Body of pancreas (tissue), 4 donors: Measurements from ENCODE around the gene LTB.

Experiments
- CTCF ChIP-seq, 7 experiments: fragments of 450-650 bp in 4 of 7; fragments of 200-600 bp in 3 of 7; sonication (generic) in 3 of 7; IDR thresholded peaks; one replicate each; pipeline ENCODE4 v1.5.1; 2016 to 2019; ENCODE audit warnings: antibody characterized with exemption in 7 of 7
- POLR2A ChIP-seq, 3 donors: fragments of 450-650 bp; IDR thresholded peaks; one replicate each; pipeline ENCODE4 v1.6.1; 2016; ENCODE audit warnings: antibody characterized with exemption in 3 of 3, mild to moderate bottlenecking in 2 of 3

DNA sequence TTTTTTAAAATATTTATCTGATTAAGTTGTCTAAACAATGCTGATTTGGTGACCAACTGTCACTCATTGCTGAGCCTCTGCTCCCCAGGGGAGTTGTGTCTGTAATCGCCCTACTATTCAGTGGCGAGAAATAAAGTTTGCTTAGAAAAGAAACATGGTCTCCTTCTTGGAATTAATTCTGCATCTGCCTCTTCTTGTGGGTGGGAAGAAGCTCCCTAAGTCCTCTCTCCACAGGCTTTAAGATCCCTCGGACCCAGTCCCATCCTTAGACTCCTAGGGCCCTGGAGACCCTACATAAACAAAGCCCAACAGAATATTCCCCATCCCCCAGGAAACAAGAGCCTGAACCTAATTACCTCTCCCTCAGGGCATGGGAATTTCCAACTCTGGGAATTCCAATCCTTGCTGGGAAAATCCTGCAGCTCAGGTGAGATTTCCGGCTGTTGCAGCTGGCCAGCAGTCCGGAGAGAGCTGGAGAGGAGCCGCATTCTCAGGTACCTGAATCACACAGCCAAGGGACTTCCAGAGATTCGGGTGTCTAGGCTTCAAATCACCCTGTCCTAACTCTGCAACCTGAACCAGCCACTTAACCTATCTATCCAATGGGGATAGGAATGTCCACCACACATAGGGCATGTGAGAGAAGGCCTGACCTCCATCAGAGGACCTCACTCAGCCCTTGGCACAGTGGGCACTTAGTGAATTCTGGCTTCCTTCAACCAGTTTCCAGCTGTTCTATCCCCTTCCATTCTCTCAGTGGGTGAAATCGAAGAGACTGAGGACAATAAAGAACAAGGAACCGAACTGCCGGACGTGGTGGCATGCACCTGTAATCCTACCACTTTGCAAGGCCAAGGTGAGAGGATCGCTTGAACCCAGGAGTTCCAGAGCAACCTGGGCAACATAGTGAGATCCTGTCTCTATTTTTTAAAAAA is 3.8 kb downstream of the LTB start:
- TF ChIP-seq CTCF (IDR thresholded peaks at IDR 0.05), result no peak
- peak in 2 of 3 donors; percentile 23 to 37 for TF ChIP-seq POLR2A (IDR thresholded peaks at IDR 0.05)
